ENCODE data around the gene PLB1. TPM values are rescaled to one million over a fixed set of nuclear protein-coding genes. Genes with fewer than 3 reads are reported as not detected.

The PLB1 gene
- total RNA-seq, 1 donor from 2014 or later: 0.64 TPM

DNA sequence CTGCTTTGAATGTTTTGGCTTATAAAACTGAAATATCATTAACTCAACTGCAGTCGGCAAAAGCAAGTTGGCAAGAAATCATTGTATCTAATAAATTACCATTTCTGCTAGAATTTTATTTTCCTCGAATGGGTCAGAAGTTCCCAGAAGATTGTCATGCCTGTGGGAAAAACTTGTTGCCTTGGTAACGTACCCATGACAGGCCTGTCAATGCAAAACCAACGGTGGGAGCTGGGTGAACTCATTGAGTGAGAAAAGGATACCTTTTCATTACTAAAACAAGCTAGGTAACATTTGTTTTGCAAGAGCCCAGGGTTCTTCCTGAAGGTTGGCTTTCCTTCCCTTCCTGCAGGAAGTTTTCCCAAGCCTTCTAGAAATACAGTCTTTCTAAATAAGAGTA lies 9.5 kb downstream of the PLB1 start:
- ChIA-PET POLR2A (no interaction called here), CTCF (interaction anchor here (0.7 kb wide), 1 partner anchor 13 kb away, joined by 3 read pairs; no protein-coding TSS in a partner anchor)
- DNase-seq: no peak
- Mint-ChIP-seq H3K4me3 (no peak overlapping the region), H3K27me3 (peaks cover 13% of the 10 kb centered on the region), H3K4me1 (no peaks in the 10 kb centered on the region), H3K9me3 (no peaks in the 10 kb centered on the region), H3K36me3 (ENCODE audit: low read depth) (no peaks in the 10 kb centered on the region), H3K27ac (no peak overlapping the region)
- ATAC-seq (ENCODE audit: low read depth): no peak
- intact Hi-C loops (cut with micrococcal nuclease): no loop called here
- TF ChIP-seq, protein P1, sequence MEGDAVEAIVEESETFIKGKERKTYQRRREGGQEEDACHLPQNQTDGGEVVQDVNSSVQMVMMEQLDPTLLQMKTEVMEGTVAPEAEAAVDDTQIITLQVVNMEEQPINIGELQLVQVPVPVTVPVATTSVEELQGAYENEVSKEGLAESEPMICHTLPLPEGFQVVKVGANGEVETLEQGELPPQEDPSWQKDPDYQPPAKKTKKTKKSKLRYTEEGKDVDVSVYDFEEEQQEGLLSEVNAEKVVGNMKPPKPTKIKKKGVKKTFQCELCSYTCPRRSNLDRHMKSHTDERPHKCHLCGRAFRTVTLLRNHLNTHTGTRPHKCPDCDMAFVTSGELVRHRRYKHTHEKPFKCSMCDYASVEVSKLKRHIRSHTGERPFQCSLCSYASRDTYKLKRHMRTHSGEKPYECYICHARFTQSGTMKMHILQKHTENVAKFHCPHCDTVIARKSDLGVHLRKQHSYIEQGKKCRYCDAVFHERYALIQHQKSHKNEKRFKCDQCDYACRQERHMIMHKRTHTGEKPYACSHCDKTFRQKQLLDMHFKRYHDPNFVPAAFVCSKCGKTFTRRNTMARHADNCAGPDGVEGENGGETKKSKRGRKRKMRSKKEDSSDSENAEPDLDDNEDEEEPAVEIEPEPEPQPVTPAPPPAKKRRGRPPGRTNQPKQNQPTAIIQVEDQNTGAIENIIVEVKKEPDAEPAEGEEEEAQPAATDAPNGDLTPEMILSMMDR (IDR thresholded peaks at IDR 0.05): no peak

DNA sequence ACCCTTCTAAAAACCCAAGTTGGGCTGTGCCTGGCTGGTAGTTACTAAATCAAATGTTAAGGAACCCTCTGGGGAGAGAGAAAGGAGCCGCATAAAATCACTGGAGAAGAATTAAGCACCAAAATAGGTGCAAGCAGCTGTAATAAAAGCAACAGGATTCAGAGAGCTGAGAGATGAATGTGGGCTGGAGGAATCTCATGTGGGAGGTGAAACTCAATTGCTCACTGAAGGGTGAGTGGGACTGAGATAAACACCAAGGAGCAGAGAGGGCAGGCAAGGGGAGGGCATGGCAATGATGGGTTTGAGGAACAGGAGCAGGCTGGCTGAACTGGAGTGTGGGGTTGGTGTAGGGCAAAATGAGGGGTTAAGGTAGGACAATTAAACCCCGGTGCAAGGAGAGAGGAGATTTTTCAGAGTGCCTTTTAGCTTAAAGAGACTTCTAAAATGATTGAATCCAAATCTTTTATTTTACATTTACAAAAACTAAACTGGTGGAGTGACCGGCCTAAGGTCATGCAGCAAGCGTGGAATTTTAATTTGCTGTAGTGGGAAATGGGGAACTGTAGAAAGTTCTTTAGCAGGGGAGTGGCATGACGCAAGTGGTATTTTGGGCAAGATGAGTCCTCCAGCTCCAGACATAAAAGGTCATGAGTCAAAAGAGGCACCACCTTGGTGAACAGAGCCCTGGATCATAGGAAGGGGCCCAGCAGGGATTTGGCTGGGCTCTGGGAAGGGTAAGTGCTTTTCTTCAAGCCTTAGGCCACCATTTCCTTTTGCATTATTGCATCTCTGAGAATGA lies 10.5 kb downstream of the PLB1 start:
- DNase-seq (no peak), ATAC-seq (ENCODE audit: low read depth) (no peak)
- ChIA-PET POLR2A (no interaction called here), CTCF (no interaction called here)
- no peak overlapping the region for H3K27ac Mint-ChIP-seq
- peaks cover 13% of the 10 kb centered on the region for H3K27me3 Mint-ChIP-seq
- TF ChIP-seq, protein P1 (IDR thresholded peaks at IDR 0.05): no peak
- no peaks in the 10 kb centered on the region for H3K9me3 Mint-ChIP-seq
- intact Hi-C loops (cut with micrococcal nuclease): no loop called here
- H3K4me3 Mint-ChIP-seq: no peak overlapping the region
- H3K4me1 Mint-ChIP-seq: no peaks in the 10 kb centered on the region
- H3K36me3 Mint-ChIP-seq (ENCODE audit: low read depth): no peaks in the 10 kb centered on the region

DNA sequence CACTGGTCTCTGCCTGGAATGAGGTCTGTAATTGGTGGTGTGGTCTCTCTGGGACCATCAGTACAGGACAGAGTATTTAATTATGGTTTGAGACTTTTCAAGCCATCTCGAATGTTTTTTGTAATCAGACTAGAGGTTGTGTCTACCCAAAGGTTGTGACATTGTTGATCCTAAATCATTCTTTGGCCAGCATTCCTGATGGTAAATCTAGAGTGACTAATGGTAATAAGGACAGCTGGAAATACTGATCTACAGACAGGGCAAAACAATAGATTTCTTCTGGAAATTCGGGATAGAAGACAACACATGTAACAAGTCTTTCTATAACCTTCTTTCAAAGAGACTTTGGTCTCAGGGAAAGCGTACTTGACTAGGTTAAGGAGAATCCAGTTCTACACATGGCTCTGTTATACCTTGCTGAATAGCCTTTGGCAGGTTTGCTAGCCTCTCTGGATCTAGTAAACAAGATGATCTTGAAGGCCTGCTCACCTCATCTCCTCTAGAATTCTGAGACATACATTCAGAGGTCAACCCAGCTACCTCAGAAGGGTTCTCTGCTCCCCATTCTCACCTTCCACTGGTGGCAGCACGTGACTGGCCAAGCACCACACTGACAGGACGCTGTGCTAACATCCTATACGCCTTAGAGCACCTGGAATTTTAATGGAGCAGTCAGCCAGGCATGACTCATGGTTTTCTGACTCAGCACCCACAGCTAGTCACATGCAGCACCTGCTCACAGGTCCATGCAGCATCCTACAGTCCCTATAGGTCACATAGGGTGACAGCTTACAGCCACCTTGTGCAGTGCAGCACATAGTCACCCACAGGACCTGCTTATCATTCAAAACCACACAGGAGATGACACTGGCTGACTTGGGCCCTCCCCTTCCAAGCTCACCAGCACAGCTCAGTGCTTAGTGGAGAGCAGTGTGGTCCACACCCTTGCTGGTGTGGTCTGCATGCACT lies 12.2 kb downstream of the PLB1 start:
- H3K27me3 Mint-ChIP-seq: peaks cover 18% of the 10 kb centered on the region
- ATAC-seq (ENCODE audit: low read depth) (no peak), DNase-seq (no peak)
- TF ChIP-seq, protein P1 (IDR thresholded peaks at IDR 0.05): no peak
- ChIA-PET CTCF (no interaction called here), POLR2A (no interaction called here)
- no peak overlapping the region for H3K4me3 Mint-ChIP-seq
- H3K4me1 Mint-ChIP-seq: no peaks in the 10 kb centered on the region
- no peak overlapping the region for H3K27ac Mint-ChIP-seq
- no peaks in the 10 kb centered on the region for H3K36me3 Mint-ChIP-seq (ENCODE audit: low read depth)
- intact Hi-C loops (cut with micrococcal nuclease): no loop called here
- H3K9me3 Mint-ChIP-seq: peaks cover 10% of the 10 kb centered on the region

DNA sequence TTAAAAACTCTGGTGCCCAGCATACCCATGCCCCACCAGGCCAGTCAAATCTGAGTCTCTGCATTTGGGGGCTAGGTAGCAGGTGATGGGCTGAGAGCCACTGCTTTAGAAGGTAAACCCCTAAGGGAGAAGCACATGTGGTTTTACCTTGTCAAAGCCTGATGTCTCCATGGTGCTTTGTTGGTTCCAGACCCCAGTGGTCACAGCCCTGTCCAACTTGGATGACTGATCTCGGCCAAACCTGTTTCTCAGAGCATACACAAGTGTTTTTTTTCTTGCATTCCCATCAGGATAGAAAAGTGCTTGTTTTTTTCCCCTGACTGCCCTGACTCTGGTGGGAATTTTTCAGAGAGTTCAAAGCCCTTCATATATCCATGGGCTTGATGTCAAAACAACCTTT lies 13.5 kb downstream of the PLB1 start:
- intact Hi-C loops (cut with micrococcal nuclease): no loop called here
- no peak for DNase-seq
- ChIA-PET CTCF (no interaction called here), POLR2A (no interaction called here)
- H3K36me3 Mint-ChIP-seq (ENCODE audit: low read depth): no peaks in the 10 kb centered on the region
- no peaks in the 10 kb centered on the region for H3K4me1 Mint-ChIP-seq
- H3K9me3 Mint-ChIP-seq: peaks cover 10% of the 10 kb centered on the region
- peaks cover 15% of the 10 kb centered on the region for H3K27me3 Mint-ChIP-seq
- TF ChIP-seq, protein P1 (IDR thresholded peaks at IDR 0.05): no peak
- no peak for ATAC-seq (ENCODE audit: low read depth)
- H3K4me3 Mint-ChIP-seq: no peak overlapping the region
- no peak overlapping the region for H3K27ac Mint-ChIP-seq

DNA sequence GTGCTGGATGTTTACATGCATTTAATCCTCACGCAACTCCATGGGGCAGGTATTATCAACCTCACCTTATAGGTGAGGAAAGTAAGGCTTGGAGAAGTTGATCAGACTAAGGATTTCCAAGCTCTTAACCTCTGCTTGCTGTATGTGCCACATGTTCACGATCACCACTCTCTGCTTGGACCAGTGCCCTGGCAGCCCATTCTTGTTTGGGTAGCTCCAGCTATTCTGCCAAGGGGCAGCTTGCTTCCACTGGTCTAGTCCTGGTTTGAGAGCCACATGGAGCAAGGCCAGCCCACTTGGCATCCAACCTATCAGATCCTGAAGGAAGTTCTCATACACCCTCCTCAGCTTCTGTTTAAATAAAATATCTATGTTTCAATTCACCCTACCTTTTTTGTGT lies 14.3 kb downstream of the PLB1 start:
- peaks cover 10% of the 10 kb centered on the region for H3K9me3 Mint-ChIP-seq
- ATAC-seq (ENCODE audit: low read depth) (no peak), DNase-seq (no peak)
- H3K4me3 Mint-ChIP-seq: no peak overlapping the region
- H3K4me1 Mint-ChIP-seq: no peaks in the 10 kb centered on the region
- H3K27ac Mint-ChIP-seq: no peak overlapping the region
- TF ChIP-seq, protein P1 (IDR thresholded peaks at IDR 0.05): no peak
- H3K36me3 Mint-ChIP-seq (ENCODE audit: low read depth): no peaks in the 10 kb centered on the region
- ChIA-PET CTCF (no interaction called here), POLR2A (no interaction called here)
- H3K27me3 Mint-ChIP-seq: peaks cover 14% of the 10 kb centered on the region
- intact Hi-C loops (cut with micrococcal nuclease): no loop called here
